ENCODE data around the gene ST3GAL2.
A peak's percentile ranks its signal among the peaks of the same experiment; 100 is the strongest.

The ST3GAL2 gene, protein sequence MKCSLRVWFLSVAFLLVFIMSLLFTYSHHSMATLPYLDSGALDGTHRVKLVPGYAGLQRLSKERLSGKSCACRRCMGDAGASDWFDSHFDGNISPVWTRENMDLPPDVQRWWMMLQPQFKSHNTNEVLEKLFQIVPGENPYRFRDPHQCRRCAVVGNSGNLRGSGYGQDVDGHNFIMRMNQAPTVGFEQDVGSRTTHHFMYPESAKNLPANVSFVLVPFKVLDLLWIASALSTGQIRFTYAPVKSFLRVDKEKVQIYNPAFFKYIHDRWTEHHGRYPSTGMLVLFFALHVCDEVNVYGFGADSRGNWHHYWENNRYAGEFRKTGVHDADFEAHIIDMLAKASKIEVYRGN

DNA sequence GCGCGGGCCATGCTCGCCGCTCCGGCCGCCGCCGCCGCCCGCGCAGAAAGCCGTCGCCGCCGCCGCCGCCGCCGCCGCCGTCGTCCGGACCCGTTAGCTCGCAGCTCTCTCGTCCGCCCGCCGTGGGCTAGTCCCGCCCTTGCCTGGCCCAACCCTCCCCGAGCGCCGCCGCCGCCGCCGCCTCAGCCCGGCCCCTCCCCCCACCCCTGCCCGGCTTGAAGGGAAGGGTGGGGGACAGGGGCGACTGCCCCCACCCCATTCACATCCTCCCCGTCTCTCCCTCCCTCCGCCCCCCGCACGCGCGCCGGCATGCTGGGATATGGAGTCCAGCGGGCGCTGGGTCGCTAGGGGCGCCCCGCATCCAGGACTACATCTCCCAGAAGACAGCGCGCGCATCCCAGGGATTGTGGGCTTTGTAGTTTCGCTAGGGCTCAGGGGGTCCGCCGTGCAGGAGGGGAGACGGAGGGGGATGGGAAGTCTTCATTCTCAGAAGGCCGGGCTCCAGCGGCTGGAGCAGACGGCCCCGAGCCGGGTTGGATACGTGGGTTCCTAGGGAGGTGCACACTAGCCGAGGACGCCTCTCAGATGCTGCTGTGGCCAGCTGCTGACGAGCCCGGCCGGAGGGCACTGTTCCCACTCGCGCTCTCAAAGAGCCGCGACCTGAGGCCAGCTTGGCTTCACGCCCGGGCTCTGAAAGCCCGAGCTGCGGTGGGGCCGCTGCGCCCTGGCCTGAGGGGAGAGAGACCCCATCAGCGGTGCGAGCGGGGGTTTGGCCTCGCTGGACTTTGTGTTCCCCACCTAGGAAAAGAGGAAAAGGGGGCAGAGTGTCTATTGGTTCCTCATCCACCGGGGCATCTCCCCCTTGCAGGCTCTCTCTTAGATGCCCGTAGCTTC, at the start of gene ST3GAL2:
Gene ST3GAL2 (minus strand): TSS at position 132 of the 894 bp plus-strand sequence. CDS start 40,570 bp downstream, outside the sequence.
- H3K4me1 Mint-ChIP-seq (ENCODE audit: low read depth): peaks cover 43% of the 10 kb centered on the region
- H3K9me3 Mint-ChIP-seq: no peaks in the 10 kb centered on the region
- H3K27ac Mint-ChIP-seq: peak within 1 kb of the TSS; percentile 95
- peak; percentile 95 for DNase-seq
- peaks cover 15% of the 10 kb centered on the region for H3K36me3 Mint-ChIP-seq (ENCODE audit: low read depth)
- no peaks in the 10 kb centered on the region for H3K27me3 Mint-ChIP-seq
- H3K4me3 Mint-ChIP-seq: peak within 1 kb of the TSS; percentile 95

DNA sequence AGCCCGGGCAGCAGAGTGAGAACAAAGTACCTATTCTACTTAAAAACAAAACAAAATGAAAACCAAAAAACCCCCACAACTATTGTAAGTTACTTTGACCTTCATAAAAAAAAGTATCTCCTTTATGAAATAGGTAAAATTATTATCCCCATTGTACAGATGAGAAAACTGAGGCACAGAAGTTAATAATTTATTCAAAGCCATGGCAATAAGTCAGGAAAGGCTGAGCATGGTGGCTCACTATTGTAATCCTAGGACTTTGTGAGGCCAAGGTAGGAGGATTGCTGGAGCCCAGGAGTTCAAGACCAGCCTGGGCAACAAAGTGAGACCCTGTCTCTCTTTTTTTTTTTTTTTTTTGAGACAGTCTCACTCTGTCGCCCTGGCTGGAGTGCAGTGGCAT, 46.0 kb upstream of the ST3GAL2 start:
- H3K4me1 Mint-ChIP-seq (ENCODE audit: low read depth): no peaks in the 10 kb centered on the region
- H3K4me3 Mint-ChIP-seq: no peak overlapping the region
- no peak overlapping the region for H3K27ac Mint-ChIP-seq
- no peaks in the 10 kb centered on the region for H3K27me3 Mint-ChIP-seq
- peaks cover 50% of the 10 kb centered on the region for H3K36me3 Mint-ChIP-seq (ENCODE audit: low read depth)
- H3K9me3 Mint-ChIP-seq: no peaks in the 10 kb centered on the region
- no peak for DNase-seq

- Mint-ChIP-seq H3K4me3 (no peak overlapping the region), H3K27me3 (no peaks in the 10 kb centered on the region), H3K4me1 (ENCODE audit: low read depth) (peaks cover 6% of the 10 kb centered on the region), H3K27ac (peak overlapping the region; percentile 81), H3K9me3 (no peaks in the 10 kb centered on the region), H3K36me3 (ENCODE audit: low read depth) (peaks cover 59% of the 10 kb centered on the region)
- no peak for DNase-seq
Measured at GRCh38 chr16:70483426-70483825, 44.5 kb upstream of the ST3GAL2 start.

GRCh38 chr16:70482624-70483023, 43.7 kb upstream of the ST3GAL2 start:
- Mint-ChIP-seq H3K27me3 (no peaks in the 10 kb centered on the region), H3K4me1 (ENCODE audit: low read depth) (peaks cover 12% of the 10 kb centered on the region), H3K27ac (peak overlapping the region; percentile 81), H3K4me3 (no peak overlapping the region), H3K9me3 (no peaks in the 10 kb centered on the region), H3K36me3 (ENCODE audit: low read depth) (peaks cover 67% of the 10 kb centered on the region)
- no peak for DNase-seq

DNA sequence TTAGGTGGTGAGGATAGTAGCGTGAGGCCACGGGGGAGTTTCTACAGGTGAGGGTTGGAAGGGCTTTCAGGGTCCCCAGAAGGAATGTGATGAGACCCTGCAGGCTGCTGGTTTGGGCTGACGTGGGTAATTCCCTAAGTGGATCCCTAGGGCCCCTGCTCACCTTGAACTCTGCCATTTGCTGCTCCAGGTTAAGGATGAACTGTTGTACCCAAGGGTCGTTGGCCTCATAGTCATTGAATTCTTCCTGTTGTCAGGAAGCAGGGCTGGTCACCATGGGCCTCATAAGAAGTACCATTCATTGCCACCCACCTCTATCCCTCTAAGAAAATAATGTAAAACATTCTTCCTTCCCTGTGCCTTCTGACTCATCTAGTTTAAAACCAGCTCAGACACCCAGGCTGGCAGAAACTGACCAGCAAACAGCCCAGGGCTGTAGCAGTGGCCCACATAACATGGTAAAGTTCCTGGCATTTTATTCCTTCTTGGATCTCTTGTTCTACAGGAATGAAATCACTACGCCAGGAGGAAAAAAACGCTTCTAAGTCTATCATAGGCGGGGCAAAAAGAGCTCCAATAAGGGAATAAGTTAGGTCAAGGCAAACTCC, 43.1 kb upstream of the ST3GAL2 start:
- no peak for DNase-seq

DNA sequence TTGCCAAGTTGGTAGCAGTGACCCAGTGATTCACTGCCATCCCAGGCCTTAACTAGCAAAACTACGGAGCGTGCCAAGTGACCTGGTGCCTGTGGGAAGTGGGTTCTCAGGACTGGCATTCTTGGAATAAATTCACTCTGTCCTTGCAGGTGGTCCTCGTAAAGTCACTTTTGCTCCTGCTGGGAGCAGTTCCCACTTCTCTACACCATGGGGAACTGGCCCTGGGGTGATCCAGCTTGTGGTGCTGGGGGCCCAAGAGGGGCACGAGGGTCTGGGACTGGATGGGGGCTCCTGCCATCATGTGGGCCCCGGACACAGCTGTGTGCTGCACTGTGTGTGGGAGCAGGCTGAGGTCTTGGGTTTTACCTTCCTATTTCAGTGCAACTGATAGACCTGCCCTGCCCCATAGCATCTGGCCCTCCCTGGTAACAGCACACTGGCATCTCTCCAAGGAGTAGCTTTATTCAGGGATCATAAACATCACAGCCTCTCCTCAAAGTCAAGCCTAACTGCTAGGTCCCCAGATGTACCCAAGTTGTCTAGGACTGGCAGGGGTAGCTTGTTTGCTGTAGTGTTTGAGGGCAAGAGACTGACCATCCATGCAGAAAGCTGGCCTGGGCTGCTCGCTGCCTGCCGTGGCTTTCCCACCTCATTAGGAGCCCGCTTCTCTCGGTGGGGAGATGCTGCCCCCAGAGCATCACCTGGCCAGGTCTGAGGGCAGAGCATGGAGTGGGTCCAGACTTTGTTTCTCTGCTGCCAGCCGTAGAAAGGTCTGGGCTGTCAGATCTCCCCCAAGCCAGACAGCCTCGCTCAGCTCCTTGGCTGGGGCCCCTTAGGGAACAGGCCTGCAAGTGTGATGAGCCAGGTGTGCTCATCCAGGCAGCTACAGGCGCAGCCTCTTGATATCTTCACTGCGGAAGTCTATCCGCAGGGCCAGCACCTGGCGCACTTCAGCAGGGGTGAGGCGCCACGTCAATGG, 41.5 kb upstream of the ST3GAL2 start:
- peaks cover 31% of the 10 kb centered on the region for H3K4me1 Mint-ChIP-seq (ENCODE audit: low read depth)
- peaks cover 76% of the 10 kb centered on the region for H3K36me3 Mint-ChIP-seq (ENCODE audit: low read depth)
- H3K27me3 Mint-ChIP-seq: no peaks in the 10 kb centered on the region
- no peak overlapping the region for H3K4me3 Mint-ChIP-seq
- DNase-seq: no peak
- peak overlapping the region; percentile 51 for H3K27ac Mint-ChIP-seq
- no peaks in the 10 kb centered on the region for H3K9me3 Mint-ChIP-seq

More for the DNA sequence above, 43.1 kb upstream of the ST3GAL2 start:
- Mint-ChIP-seq H3K36me3 (ENCODE audit: low read depth) (peaks cover 72% of the 10 kb centered on the region), H3K9me3 (no peaks in the 10 kb centered on the region), H3K27ac (peak overlapping the region; percentile 81), H3K4me3 (no peak overlapping the region), H3K4me1 (ENCODE audit: low read depth) (peaks cover 18% of the 10 kb centered on the region), H3K27me3 (no peaks in the 10 kb centered on the region)

DNA sequence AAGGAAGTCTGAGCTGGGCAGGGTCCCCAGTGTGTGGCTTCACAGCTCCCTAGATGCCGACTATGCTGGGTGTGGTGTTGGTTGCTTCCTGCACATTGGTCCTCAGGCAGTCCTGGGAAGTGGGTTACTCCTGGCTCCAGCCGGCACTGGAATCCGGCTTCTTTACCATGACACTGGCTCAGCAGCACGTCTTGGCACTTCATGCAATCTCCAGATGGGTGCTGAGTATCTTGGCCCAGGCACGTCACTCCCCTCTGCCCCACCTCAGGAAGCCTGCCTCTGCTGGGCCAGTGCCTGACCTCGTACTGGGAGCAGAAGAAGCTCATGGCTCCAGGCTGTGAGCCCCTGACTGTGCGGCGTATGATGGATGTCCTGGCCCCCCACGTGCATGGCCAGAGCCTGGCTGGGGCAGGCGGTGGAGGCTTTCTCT, 40.0 kb upstream of the ST3GAL2 start:
- H3K4me3 Mint-ChIP-seq: no peak overlapping the region
- peak overlapping the region; percentile 68 for H3K27ac Mint-ChIP-seq
- peaks cover 68% of the 10 kb centered on the region for H3K36me3 Mint-ChIP-seq (ENCODE audit: low read depth)
- DNase-seq: no peak
- H3K4me1 Mint-ChIP-seq (ENCODE audit: low read depth): peaks cover 31% of the 10 kb centered on the region
- H3K9me3 Mint-ChIP-seq: no peaks in the 10 kb centered on the region
- H3K27me3 Mint-ChIP-seq: no peaks in the 10 kb centered on the region

- no peak for DNase-seq
- H3K27me3 Mint-ChIP-seq: no peaks in the 10 kb centered on the region
- H3K4me1 Mint-ChIP-seq (ENCODE audit: low read depth): peaks cover 31% of the 10 kb centered on the region
- no peaks in the 10 kb centered on the region for H3K9me3 Mint-ChIP-seq
- peaks cover 68% of the 10 kb centered on the region for H3K36me3 Mint-ChIP-seq (ENCODE audit: low read depth)
- H3K4me3 Mint-ChIP-seq: no peak overlapping the region
- H3K27ac Mint-ChIP-seq: peak overlapping the region; percentile 93
Measured at GRCh38 chr16:70478169-70478568, 39.3 kb upstream of the ST3GAL2 start.

GRCh38 chr16:70476272-70477020, 37.5 kb upstream of the ST3GAL2 start:
- H3K9me3 Mint-ChIP-seq: no peaks in the 10 kb centered on the region
- peaks cover 56% of the 10 kb centered on the region for H3K36me3 Mint-ChIP-seq (ENCODE audit: low read depth)
- peaks cover 31% of the 10 kb centered on the region for H3K4me1 Mint-ChIP-seq (ENCODE audit: low read depth)
- peak overlapping the region; percentile 59 for H3K4me3 Mint-ChIP-seq
- H3K27ac Mint-ChIP-seq: peak overlapping the region; percentile 93
- peak; percentile 65 for DNase-seq
- H3K27me3 Mint-ChIP-seq: no peaks in the 10 kb centered on the region

DNA sequence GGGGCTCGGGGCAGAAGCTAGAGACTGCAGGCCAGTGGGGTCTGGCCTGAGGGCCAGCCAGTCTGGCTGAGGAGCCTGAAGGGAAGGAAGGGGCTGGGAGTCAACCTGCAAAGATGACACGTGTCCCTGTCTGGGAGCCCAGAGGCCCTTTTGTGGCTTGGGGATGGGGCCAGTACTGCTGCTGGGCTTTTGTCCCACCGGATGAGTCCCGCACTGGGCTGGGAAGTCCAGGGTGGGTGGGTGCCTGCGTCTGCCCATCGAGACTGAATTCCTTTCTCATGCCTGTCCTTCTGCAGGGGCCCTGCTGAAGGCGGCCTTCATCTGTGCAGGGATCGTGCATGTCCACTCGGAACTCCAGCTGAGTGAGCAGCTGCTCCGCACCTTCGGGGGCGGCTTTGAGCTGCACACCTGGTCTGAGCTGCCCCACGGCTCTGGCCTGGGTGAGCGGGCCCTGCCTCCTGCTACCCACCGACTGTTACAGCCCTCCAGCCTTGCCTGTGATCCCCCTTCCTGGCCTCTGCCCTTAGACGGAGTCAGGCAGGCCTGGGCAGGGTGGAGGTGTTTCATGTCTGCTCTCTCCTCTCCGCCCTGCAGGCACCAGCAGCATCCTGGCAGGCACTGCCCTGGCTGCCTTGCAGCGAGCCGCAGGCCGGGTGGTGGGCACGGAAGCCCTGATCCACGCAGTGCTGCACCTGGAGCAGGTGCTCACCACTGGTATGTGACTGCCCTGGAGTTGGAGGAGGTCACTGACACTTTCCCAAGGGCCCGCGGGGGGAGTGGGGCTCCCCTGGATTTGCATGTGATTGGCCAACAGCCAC, 36.4 kb upstream of the ST3GAL2 start:
- no peak for DNase-seq
- Mint-ChIP-seq H3K9me3 (no peaks in the 10 kb centered on the region), H3K4me1 (ENCODE audit: low read depth) (peaks cover 31% of the 10 kb centered on the region), H3K27ac (peak overlapping the region; percentile 72), H3K27me3 (no peaks in the 10 kb centered on the region), H3K36me3 (ENCODE audit: low read depth) (peaks cover 49% of the 10 kb centered on the region), H3K4me3 (no peak overlapping the region)

DNA sequence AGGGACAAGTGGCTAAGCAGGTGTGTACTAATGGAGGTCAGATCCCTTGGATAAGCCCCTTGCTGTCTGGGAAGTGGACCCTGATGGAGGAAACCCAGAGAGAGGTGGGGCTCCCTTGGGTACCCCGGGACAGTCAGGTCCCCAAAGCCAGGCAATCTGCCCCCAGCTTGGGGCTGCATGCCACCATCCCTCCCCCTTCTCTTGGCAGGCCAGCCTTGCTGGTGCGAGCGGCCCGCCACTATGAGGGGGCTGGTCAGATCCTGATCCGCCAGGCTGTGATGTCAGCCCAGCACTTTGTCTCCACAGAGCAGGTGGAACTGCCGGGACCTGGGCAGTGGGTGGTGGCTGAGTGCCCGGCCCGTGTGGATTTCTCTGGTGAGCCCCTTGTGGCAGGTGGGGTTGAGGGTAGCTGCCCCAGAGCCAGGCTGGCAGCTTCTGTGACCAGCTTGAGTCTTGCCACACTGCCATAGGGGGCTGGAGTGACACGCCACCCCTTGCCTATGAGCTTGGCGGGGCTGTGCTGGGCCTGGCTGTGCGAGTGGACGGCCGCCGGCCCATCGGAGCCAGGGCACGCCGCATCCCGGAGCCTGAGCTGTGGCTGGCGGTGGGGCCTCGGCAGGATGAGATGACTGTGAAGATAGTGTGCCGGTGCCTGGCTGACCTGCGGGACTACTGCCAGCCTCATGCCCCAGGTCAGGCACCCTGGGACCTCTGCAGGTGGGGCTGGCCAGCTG, 35.6 kb upstream of the ST3GAL2 start:
- Mint-ChIP-seq H3K4me3 (no peak overlapping the region), H3K27ac (peak overlapping the region; percentile 68), H3K36me3 (ENCODE audit: low read depth) (peaks cover 42% of the 10 kb centered on the region), H3K27me3 (no peaks in the 10 kb centered on the region), H3K4me1 (ENCODE audit: low read depth) (peaks cover 31% of the 10 kb centered on the region), H3K9me3 (no peaks in the 10 kb centered on the region)
- no peak for DNase-seq

All from activated T-cell treated with anti-CD3 and anti-CD28 coated beads, Interleukin-2, amount 50 U/mL, for 24 hours (primary cell).